IMR-90 (cell line): ENCODE measurements around the gene FARP1. TPM values are rescaled to one million over a fixed set of nuclear protein-coding genes. Genes with fewer than 3 reads are reported as not detected.

ENCODE experiments used
- ATAC-seq: fragments of 200-7000 bp; cut with Tn5 transposase; 2 replicates; pipeline ENCODE4 v1.9.1; 2020; ENCODE audit warnings: low read depth, mild to moderate bottlenecking, moderate library complexity
- BruUV-seq: library from RNA; stranded (reverse); fragments of 400-500 nt; replicated peaks from 2 replicates; lab custom pipeline; 2021; lab: Mats Ljungman, UMichigan
- CTCF ChIA-PET: fragments of 300-600 bp; formaldehyde crosslinking; extraction: SDS; loops from one replicate; lab custom pipeline; 2021; ENCODE audit warnings: antibody characterized with exemption; lab: Yijun Ruan, JAX
- POLR2A ChIA-PET: fragments of 300-600 bp; sonication (Branson Sonifier 250); formaldehyde crosslinking; loops from one replicate; lab custom pipeline; 2022; ENCODE audit warnings: antibody characterized with exemption; ENCODE audit not compliant: unreplicated experiment; lab: Charles Lee
- DNase-seq: peaks from one replicate; pipeline ENCODE4 v3.0.0; 2013
- H2AFZ ChIP-seq: replicated peaks from 2 replicates; pipeline ENCODE3; 2013; ENCODE audit warnings: low read length, mild to moderate bottlenecking; ENCODE audit not compliant: poor library complexity
- H2AK5ac ChIP-seq: 2 replicates; pipeline ENCODE4 v1.6.1; 2013; ENCODE audit warnings: low read depth, low read length, inconsistent platforms
- H2AK9ac ChIP-seq: replicated peaks from 2 replicates; pipeline ENCODE3; 2013; ENCODE audit warnings: mild to moderate bottlenecking, low read depth, low read length, moderate library complexity; ENCODE audit not compliant: poor library complexity
- H2BK120ac ChIP-seq: 2 replicates; pipeline ENCODE4 v1.6.1; 2013; ENCODE audit warnings: low read depth, low read length, inconsistent platforms
- H2BK15ac ChIP-seq: 3 replicates; pipeline ENCODE4 v1.6.1; 2013; ENCODE audit warnings: low read depth, low read length, inconsistent platforms
- H2BK20ac ChIP-seq: 2 replicates; pipeline ENCODE4 v1.6.1; 2013; ENCODE audit warnings: low read depth, mild to moderate bottlenecking, inconsistent platforms, low read length, moderate library complexity
- H2BK5ac ChIP-seq: 2 replicates; pipeline ENCODE4 v1.6.1; 2013; ENCODE audit warnings: mild to moderate bottlenecking, low read depth, low read length, inconsistent platforms; ENCODE audit not compliant: poor library complexity, severe bottlenecking
- H3K14ac ChIP-seq: replicated peaks from 2 replicates; pipeline ENCODE4 v1.6.1; 2013; ENCODE audit warnings: low read depth, low read length, inconsistent platforms
- H3K18ac ChIP-seq: 2 replicates; pipeline ENCODE4 v1.6.1; 2013; ENCODE audit warnings: low read depth, low read length, control low read depth
- H3K23ac ChIP-seq: 2 replicates; pipeline ENCODE4 v1.6.1; 2013; ENCODE audit warnings: low read depth, low read length, inconsistent platforms
- H3K27ac ChIP-seq: 2 replicates; pipeline ENCODE4 v1.5.1; 2013; ENCODE audit warnings: mild to moderate bottlenecking, control low read depth, low read length; ENCODE audit not compliant: insufficient read depth
- H3K27me3 ChIP-seq: 2 replicates; pipeline ENCODE4 v1.6.1; 2013; ENCODE audit warnings: low read length; ENCODE audit not compliant: control insufficient read depth, insufficient read depth
- H3K36me3 ChIP-seq: 2 replicates; pipeline ENCODE4 v1.6.1; 2013; ENCODE audit warnings: low read length, mixed read lengths; ENCODE audit not compliant: control insufficient read depth, insufficient read depth
- H3K4ac ChIP-seq: 2 replicates; pipeline ENCODE4 v1.6.1; 2013; ENCODE audit warnings: low read depth, low read length, inconsistent platforms
- H3K4me1 ChIP-seq: 2 replicates; pipeline ENCODE4 v1.6.1; 2013; ENCODE audit warnings: low read length, mixed read lengths; ENCODE audit not compliant: control insufficient read depth, insufficient read depth
- H3K4me2 ChIP-seq: 2 replicates; pipeline ENCODE4 v1.6.1; 2013; ENCODE audit warnings: low read depth, mild to moderate bottlenecking, control low read depth, low read length, moderate library complexity
- H3K4me3 ChIP-seq: 2 replicates; pipeline ENCODE4 v1.5.1; 2013; ENCODE audit warnings: low read depth, mild to moderate bottlenecking, control low read depth, low read length, moderate library complexity; ENCODE audit not compliant: insufficient read depth
- H3K56ac ChIP-seq: 2 replicates; pipeline ENCODE4 v1.6.1; 2013; ENCODE audit warnings: low read length, inconsistent platforms; ENCODE audit not compliant: insufficient read depth; ENCODE audit errors: extremely low read depth
- H3K79me1 ChIP-seq, 2 experiments: 2 replicates each; pipeline ENCODE4 v1.6.1; 2013; ENCODE audit warnings: low read length in 2 of 2, inconsistent platforms in 1 of 2, low read depth in 1 of 2
- H3K9ac ChIP-seq: 2 replicates; pipeline ENCODE4 v1.6.1; 2013; ENCODE audit warnings: low read depth, low read length, control low read depth
- H3K9me1 ChIP-seq: 2 replicates; pipeline ENCODE4 v1.6.1; 2013; ENCODE audit warnings: low read length, inconsistent platforms; ENCODE audit not compliant: insufficient read depth
- H3K9me3 ChIP-seq: 2 replicates; pipeline ENCODE4 v1.6.1; 2013; ENCODE audit warnings: low read length; ENCODE audit not compliant: control insufficient read depth, insufficient read depth
- H4K20me1 ChIP-seq: 2 replicates; pipeline ENCODE4 v1.6.1; 2013; ENCODE audit warnings: low read length, inconsistent platforms; ENCODE audit not compliant: insufficient read depth
- H4K5ac ChIP-seq: 2 replicates; pipeline ENCODE4 v1.6.1; 2013; ENCODE audit warnings: mild to moderate bottlenecking, low read depth, low read length, control low read depth
- H4K8ac ChIP-seq, 2 experiments: 2 replicates each; pipeline ENCODE4 v1.6.1; 2013; ENCODE audit warnings: low read depth in 2 of 2, low read length in 2 of 2, control low read depth in 1 of 2, inconsistent platforms in 1 of 2
- H4K91ac ChIP-seq: 2 replicates; pipeline ENCODE4 v1.6.1; 2013; ENCODE audit warnings: low read depth, low read length, inconsistent platforms; ENCODE audit not compliant: insufficient read depth
- BHLHE40 ChIP-seq: fragments of 150-350 bp; IDR thresholded peaks from 2 replicates; pipeline ENCODE4 v1.6.1; 2016; ENCODE audit warnings: mild to moderate bottlenecking, low read depth, low read length
- CEBPB ChIP-seq: IDR thresholded peaks from 2 replicates; pipeline ENCODE4 v1.6.1; 2012; ENCODE audit warnings: low read depth, low read length, improper control_type of control experiment
- CHD1 ChIP-seq: IDR thresholded peaks from 2 replicates; pipeline ENCODE4 v1.6.1; 2012; ENCODE audit warnings: low read depth, low read length, improper control_type of control experiment
- FOS ChIP-seq: fragments of 150-350 bp; IDR thresholded peaks from 2 replicates; pipeline ENCODE4 v1.6.1; 2016; ENCODE audit warnings: low read depth, low read length
- MAZ ChIP-seq: IDR thresholded peaks from 2 replicates; pipeline ENCODE4 v1.6.1; 2012; ENCODE audit warnings: low read depth, mild to moderate bottlenecking, low read length, improper control_type of control experiment, moderate library complexity, borderline replicate concordance
- MXI1 ChIP-seq: IDR thresholded peaks from 2 replicates; pipeline ENCODE4 v1.6.1; 2012; ENCODE audit warnings: low read depth, mild to moderate bottlenecking, low read length, moderate library complexity, borderline replicate concordance
- NFE2L2 ChIP-seq: fragments of 150-350 bp; IDR thresholded peaks from 2 replicates; pipeline ENCODE4 v1.6.1; 2016; ENCODE audit warnings: low read depth, mild to moderate bottlenecking, low read length
- POLR2A ChIP-seq: IDR thresholded peaks from 2 replicates; pipeline ENCODE4 v1.6.1; 2012; ENCODE audit warnings: mild to moderate bottlenecking, low read depth, low read length
- RAD21 ChIP-seq: IDR thresholded peaks from 2 replicates; pipeline ENCODE4 v1.6.1; 2012; ENCODE audit warnings: low read length, improper control_type of control experiment
- RFX5 ChIP-seq: IDR thresholded peaks from 2 replicates; pipeline ENCODE4 v1.8.0; 2012; ENCODE audit warnings: low read depth, mild to moderate bottlenecking, low read length, moderate library complexity
- SMC3 ChIP-seq: fragments of 150-350 bp; IDR thresholded peaks from 2 replicates; pipeline ENCODE4 v1.6.1; 2016; ENCODE audit warnings: low read depth, mild to moderate bottlenecking, antibody characterized with exemption, low read length, moderate library complexity
- USF2 ChIP-seq: fragments of 150-350 bp; IDR thresholded peaks from 2 replicates; pipeline ENCODE4 v1.6.1; 2017; ENCODE audit warnings: mild to moderate bottlenecking, antibody characterized with exemption, low read length, low read depth
- WGBS, 2 experiments: methylation state at CpG; one replicate each; pipeline versions ENCODE4 v1.1.5 to v1.1.7; 2013; ENCODE audit warnings: missing lambda C conversion rate in 2 of 2; ENCODE audit not compliant: insufficient read length in 1 of 2; ENCODE audit errors: extremely low coverage in 2 of 2; 5-methylcytosine and 5-hydroxymethylcytosine counted together
- dilution Hi-C: fragments of 300-500 bp; cut with HindIII; formaldehyde crosslinking; loops from one replicate; pipeline ENCODE4 v1.14.3; 2018; ENCODE audit warnings: low sequenced_read_pairs; ENCODE audit not compliant: unreplicated experiment
- in situ Hi-C: fragments of 300-500 bp; cut with MboI; formaldehyde crosslinking; loops from 3 replicates; pipeline ENCODE4 v1.14.3; 2019; ENCODE audit warnings: low sequenced_read_pairs, inconsistent platforms, mixed read lengths
- intact Hi-C: fragments of 100-400 bp; cut with micrococcal nuclease; formaldehyde crosslinking; loops from 2 replicates; pipeline ENCODE4 v1.10.0; 2022
- polyA plus RNA-seq, 3 experiments: library from polyadenylated mRNA; depleted of rRNA; stranded (reverse); fragments of >200 nt; gene quantifications; 2 replicates each; pipeline ENCODE4 v1.2.3, GENCODE V29; 2012; ENCODE audit warnings: low replicate concordance in 1 of 3
- total RNA-seq: library from RNA; depleted of rRNA; stranded (reverse); fragments of >200 nt; gene quantifications from 2 replicates; pipeline ENCODE4 v1.2.3, GENCODE V29; 2012
- TF ChIP-seq, protein P1 (sequence below): conservative IDR thresholded peaks from 2 replicates; pipeline ENCODE4 v1.5.1; 2012; ENCODE audit warnings: mild to moderate bottlenecking, low read depth, low read length, improper control_type of control experiment
- TF ChIP-seq, protein P2 (sequence below): fragments of 150-350 bp; IDR thresholded peaks from 2 replicates; pipeline ENCODE4 v1.6.1; 2016; ENCODE audit warnings: low read depth, mild to moderate bottlenecking, low read length, moderate library complexity, borderline replicate concordance

Gene FARP1
- total and polyA plus RNA-seq, 2 of the 4 experiments (the other 2 are of a cell fraction): 39.6 to 57.0 TPM

DNA sequence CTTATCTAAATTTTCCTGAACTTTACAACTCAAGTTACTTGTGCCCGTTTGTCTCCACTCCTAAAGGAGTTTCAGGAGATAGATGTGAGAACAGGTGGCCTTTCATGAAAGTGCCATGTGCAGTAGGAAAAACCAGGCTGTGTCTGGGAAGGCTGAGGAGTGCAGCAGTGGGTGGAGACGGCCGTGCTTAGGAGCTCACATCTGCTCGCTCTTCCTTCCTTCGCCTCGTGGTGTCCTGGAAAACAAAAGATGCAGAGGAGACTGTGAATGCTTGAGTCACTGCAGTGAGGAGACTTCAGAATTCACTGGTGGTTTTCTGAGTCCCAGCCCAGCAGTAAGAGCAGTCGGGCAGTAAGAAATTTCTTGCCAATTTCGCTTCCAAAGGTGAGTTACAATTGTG lies 172.6 kb downstream of the FARP1 start:
- no peak overlapping the region for H3K18ac ChIP-seq
- intact Hi-C loops: no loop called here
- H2AFZ ChIP-seq: peak overlapping the region; percentile 2
- DNase-seq (peak; percentile 71), ATAC-seq (peak; percentile 66)
- H3K4me2 ChIP-seq: no peak overlapping the region
- H3K27ac ChIP-seq: no peak overlapping the region
- H4K5ac ChIP-seq: peak overlapping the region; percentile 21; the same call in 1 of the 2 replicates
- H3K4me3 ChIP-seq: no peak overlapping the region
- H3K27me3 ChIP-seq: no peaks in the 10 kb centered on the region
- H2BK20ac ChIP-seq: peak overlapping the region; percentile 6; the same call in 1 of the 2 replicates
- dilution Hi-C loops: no loop called here
- peaks cover 9% of the 10 kb centered on the region for H3K4me1 ChIP-seq
- TF ChIP-seq POLR2A: no peak
- no peak for TF ChIP-seq USF2
- peak; percentile 31; the same call in 1 of the 2 replicates for TF ChIP-seq MXI1
- TF ChIP-seq RFX5: no peak
- TF ChIP-seq, protein P1, sequence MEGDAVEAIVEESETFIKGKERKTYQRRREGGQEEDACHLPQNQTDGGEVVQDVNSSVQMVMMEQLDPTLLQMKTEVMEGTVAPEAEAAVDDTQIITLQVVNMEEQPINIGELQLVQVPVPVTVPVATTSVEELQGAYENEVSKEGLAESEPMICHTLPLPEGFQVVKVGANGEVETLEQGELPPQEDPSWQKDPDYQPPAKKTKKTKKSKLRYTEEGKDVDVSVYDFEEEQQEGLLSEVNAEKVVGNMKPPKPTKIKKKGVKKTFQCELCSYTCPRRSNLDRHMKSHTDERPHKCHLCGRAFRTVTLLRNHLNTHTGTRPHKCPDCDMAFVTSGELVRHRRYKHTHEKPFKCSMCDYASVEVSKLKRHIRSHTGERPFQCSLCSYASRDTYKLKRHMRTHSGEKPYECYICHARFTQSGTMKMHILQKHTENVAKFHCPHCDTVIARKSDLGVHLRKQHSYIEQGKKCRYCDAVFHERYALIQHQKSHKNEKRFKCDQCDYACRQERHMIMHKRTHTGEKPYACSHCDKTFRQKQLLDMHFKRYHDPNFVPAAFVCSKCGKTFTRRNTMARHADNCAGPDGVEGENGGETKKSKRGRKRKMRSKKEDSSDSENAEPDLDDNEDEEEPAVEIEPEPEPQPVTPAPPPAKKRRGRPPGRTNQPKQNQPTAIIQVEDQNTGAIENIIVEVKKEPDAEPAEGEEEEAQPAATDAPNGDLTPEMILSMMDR: 0 out of 2 replicates have a peak, but pooled peaks have one; percentile 11
- TF ChIP-seq BHLHE40: no peak
- TF ChIP-seq CEBPB: no peak
- TF ChIP-seq, protein P2, sequence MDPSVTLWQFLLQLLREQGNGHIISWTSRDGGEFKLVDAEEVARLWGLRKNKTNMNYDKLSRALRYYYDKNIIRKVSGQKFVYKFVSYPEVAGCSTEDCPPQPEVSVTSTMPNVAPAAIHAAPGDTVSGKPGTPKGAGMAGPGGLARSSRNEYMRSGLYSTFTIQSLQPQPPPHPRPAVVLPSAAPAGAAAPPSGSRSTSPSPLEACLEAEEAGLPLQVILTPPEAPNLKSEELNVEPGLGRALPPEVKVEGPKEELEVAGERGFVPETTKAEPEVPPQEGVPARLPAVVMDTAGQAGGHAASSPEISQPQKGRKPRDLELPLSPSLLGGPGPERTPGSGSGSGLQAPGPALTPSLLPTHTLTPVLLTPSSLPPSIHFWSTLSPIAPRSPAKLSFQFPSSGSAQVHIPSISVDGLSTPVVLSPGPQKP: no peak
- no peak for TF ChIP-seq CHD1
- TF ChIP-seq SMC3: peak; percentile 33; the same call in 1 of the 2 replicates
- no peak for TF ChIP-seq FOS
- TF ChIP-seq NFE2L2: no peak
- TF ChIP-seq MAZ: no peak
- TF ChIP-seq RAD21: peak; percentile 34; the same call in 1 of the 2 replicates
- CTCF ChIA-PET: interaction anchor here (0.6 to 1.2 kb wide), 3 partner anchors 10 to 37 kb away, joined by 3 read pairs; no protein-coding TSS in a partner anchor
- peak overlapping the region; percentile 13; the same call in 1 of the 2 replicates for H2AK5ac ChIP-seq
- no peak overlapping the region for H3K9ac ChIP-seq
- H3K79me1 ChIP-seq: peaks cover 62 to 82% of the 10 kb centered on the region in 2 experiments
- peaks cover 20% of the 10 kb centered on the region; the same call in 1 of the 2 replicates for H4K20me1 ChIP-seq
- peak overlapping the region in 1 of 2 experiments; percentile 20; a peak in 1 of 4 replicates for H4K8ac ChIP-seq
- no peak overlapping the region for H3K56ac ChIP-seq
- peak overlapping the region; percentile 33; the same call in 1 of the 2 replicates for H2BK120ac ChIP-seq
- WGBS, 2 experiments: 55% methylated on average over 2 of the region's 8 CpGs; no CpG with 5 or more reads in 1 of the 2 experiments
- no peak overlapping the region for H4K91ac ChIP-seq
- peaks cover 50% of the 10 kb centered on the region for H3K9me1 ChIP-seq
- peaks cover 20% of the 10 kb centered on the region for H3K36me3 ChIP-seq
- no peak overlapping the region for H2BK15ac ChIP-seq
- H2BK5ac ChIP-seq: no peak overlapping the region
- H3K4ac ChIP-seq: peak overlapping the region; percentile 75
- in situ Hi-C loops: no loop called here
- H3K23ac ChIP-seq: peak overlapping the region; percentile 88
- no peak overlapping the region for H2AK9ac ChIP-seq
- POLR2A ChIA-PET: no interaction called here
- BruUV-seq: no TSS peak
- H3K9me3 ChIP-seq: no peaks in the 10 kb centered on the region
- H3K14ac ChIP-seq: peak overlapping the region; percentile 15
